Measurements from ENCODE around the gene SAP130. TPM values are rescaled to one million over a fixed set of nuclear protein-coding genes. Genes with fewer than 3 reads are reported as not detected.

Gene SAP130
- total RNA-seq, 1 experiment from 2014 or later, result 16.0 TPM

- peak; percentile 8 for DNase-seq (ENCODE audit: low read depth)
Observed at GRCh38 chr2:128026448-128027277, 1.2 kb downstream of the SAP130 start.

DNA sequence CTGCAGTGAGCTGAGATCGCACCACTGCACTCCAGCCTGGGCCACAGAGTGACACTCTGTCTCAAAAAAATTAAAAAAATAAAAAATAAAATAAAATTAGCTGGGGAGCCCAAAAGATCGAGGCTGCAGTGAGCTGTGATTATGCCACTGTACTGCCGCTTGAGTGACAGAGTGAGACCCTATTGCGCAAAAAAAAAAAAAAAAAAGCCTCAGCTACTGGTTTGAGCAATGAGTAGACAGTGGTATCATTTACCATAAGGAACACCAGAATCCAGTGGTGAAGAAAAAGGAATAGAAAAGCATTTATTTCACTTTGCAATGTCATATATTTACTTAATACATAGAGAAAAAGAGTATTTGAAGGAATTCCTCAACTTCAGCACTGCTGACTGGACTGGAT, 3.0 kb downstream of the SAP130 start:
- no peak for DNase-seq (ENCODE audit: low read depth)

DNA sequence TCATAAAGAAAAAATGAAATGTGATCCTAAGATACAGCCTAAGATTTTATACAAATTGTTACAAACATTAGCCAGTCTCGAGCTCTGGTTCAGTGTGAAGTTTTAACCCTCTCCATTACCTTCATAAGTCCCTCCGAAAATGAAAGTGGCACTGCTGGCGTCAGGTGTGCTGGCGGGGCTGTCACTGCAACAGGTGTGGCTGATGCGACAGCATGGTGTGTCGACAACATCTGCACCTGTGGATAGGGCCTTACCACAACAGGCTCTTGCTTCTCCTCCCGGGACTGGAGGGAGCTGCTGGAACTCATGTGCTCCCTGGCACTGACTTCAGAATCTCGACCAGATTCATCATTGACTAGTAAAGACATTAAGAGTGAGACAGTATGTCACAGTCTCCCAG, 10.3 kb downstream of the SAP130 start:
- DNase-seq (ENCODE audit: low read depth), result no peak

DNA sequence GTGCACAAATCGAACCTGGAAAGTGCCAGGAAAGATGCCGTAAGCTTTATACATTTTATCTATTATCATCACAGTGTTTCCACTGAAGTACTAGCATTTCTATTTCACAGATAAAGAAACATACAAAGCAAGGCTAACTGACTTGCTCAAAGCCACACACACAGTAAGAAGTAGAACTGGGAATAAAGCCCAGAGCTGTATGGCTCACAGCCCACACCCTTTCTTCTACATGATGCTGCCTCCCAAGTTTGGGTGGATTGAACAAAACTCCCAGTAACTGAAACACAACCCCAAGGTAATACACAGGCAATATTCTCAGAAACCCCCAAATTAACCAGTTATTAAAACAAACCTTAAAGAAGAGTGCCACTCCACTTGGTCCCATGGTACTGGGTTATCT, 11.2 kb downstream of the SAP130 start:
- no peak for DNase-seq (ENCODE audit: low read depth)

DNA sequence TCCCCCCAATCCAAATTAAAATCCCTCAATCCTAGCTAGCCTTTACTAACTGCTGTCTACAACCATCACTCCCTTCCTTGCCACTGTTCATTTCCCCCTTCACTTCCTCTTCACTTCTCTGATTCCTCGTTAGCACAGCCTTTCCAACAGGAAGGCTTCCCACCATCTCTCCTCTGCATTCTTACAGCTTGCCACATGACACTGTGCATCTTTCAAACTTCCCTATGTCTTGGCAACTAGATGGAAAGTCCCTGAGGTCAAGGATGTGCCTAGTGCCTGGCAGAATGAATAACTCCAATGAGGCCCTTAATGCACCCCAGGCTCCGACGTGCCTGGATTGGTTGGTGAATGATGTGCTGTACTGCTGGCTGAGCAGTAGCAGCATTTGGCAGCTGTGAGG, 15.2 kb downstream of the SAP130 start:
- no peak for DNase-seq (ENCODE audit: low read depth)

DNA sequence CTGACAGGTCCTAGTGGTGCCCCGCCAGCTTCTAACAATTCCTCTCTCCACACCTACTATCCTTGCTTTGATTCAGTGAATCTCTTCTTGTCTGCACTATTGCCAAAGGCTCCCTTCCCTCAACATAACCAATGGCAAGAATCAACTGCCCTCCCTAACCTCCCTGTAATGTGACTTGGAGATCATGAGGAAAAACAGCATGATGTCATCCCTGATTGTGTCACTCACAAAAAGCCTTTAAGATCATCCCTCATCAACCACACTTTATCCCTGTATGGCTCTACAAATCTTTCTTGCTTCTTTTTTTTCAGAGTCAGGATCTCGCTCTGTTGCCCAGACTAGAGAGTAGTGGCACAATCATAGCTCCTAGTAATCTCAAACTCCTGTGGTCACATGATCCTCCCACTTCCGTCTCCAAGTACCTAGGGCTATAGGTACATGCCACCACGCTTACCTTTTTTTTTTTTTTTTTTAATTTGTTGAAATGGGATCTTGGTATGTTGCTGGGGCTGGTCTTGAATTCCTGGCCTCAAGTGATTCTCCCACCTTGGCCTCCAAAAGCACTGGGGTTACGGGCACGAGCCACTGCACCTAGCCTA, 19.7 kb downstream of the SAP130 start:
- no peak for DNase-seq (ENCODE audit: low read depth)

- no peak for DNase-seq (ENCODE audit: low read depth)
Observed at GRCh38 chr2:128004509-128004908, 23.4 kb downstream of the SAP130 start.

- DNase-seq (ENCODE audit: low read depth), result no peak
Observed at GRCh38 chr2:128003463-128003862, 24.4 kb downstream of the SAP130 start.

GRCh38 chr2:127996160-127996559, 31.7 kb downstream of the SAP130 start:
- DNase-seq (ENCODE audit: low read depth), result no peak

DNA sequence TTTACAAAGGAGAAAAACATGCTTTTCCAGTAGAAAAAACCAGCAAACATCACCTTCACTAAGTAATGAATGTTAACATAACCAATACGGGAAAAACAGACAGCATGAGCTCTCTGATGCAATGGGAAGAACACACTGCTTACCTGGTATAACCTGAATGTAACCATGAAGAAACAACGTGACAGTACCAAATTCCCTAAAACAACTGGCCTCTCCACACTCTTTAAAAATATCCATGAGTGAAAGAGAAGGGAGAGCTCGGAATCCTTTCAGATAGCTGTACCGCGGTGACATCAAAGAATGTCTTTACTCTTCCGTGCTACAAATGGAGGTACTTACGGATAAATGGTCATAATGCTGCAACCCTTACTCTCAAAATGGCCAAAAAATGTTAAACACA, 32.1 kb downstream of the SAP130 start:
- DNase-seq (ENCODE audit: low read depth), result no peak

DNA sequence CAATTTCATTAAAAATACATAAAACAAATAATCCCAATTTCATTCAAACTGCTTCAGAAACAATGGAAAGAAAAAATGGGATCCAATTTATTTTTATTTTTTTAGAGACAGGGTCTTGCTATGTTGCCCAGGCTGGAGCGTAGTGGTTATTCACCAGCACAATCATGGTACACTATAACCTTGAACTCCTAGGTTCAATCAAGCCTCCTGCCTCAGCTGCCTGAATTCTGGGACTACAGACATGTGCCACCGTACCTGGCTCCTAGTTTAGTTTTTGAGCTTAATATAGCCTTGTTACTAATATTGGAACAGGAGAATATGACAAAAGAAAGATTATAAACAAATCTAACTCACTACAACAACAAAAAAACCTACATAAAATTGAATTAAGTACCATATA, 34.2 kb downstream of the SAP130 start:
- no peak for DNase-seq (ENCODE audit: low read depth)

GRCh38 chr2:127991742-127992141, 36.1 kb downstream of the SAP130 start:
- DNase-seq (ENCODE audit: low read depth), result no peak

- no peak for DNase-seq (ENCODE audit: low read depth)
Observed at GRCh38 chr2:127986548-127987079, 41.2 kb downstream of the SAP130 start.

DNA sequence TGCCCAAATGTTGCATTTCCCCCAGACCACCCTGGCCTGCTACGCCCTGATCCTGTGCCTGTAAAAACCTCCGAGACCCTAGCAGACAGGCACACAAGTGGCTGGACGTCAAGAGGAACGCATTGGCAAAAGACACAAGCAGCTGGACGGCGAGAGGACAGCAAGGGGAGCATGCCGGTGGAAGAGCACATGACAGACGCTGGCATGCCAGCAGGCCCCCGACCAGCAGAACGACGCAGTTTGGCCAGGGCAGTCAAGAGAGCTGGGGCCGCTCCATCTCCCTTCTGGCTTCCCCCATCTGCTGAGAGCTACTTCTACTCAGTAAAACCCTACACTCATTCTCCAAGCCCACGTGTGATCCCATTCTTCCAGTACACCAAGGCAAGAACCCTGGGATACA, 42.1 kb downstream of the SAP130 start:
- no peak for DNase-seq (ENCODE audit: low read depth)

- DNase-seq (ENCODE audit: low read depth), result peak; percentile 4
Observed at GRCh38 chr2:127985026-127985734, 42.7 kb downstream of the SAP130 start.

- peak; percentile 31 for DNase-seq (ENCODE audit: low read depth)
Observed at GRCh38 chr2:127984551-127984950, 43.3 kb downstream of the SAP130 start.

DNA sequence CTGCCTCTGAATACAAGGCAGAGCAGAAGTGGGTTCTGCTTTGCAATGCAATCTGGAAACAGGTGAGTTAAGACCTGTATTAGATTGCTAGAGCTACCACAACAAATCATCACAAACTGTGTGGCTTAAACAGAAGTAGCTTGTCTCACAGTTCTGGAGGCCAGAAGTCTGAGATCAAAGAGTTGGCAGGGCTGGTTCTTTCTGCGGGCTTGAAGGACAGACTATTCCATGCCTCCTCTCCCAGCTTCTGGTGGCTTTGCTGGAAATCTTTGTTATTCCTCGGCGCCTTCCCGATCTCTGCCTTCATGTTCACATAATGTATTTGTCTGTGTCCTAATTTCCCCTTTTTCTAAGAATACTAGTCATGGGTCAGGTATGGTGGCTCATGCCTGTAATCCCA, 58.4 kb downstream of the SAP130 start:
- DNase-seq (ENCODE audit: low read depth), result no peak

- DNase-seq (ENCODE audit: low read depth), result peak; percentile 10
Observed at GRCh38 chr2:127968610-127969339, 59.1 kb downstream of the SAP130 start.

DNA sequence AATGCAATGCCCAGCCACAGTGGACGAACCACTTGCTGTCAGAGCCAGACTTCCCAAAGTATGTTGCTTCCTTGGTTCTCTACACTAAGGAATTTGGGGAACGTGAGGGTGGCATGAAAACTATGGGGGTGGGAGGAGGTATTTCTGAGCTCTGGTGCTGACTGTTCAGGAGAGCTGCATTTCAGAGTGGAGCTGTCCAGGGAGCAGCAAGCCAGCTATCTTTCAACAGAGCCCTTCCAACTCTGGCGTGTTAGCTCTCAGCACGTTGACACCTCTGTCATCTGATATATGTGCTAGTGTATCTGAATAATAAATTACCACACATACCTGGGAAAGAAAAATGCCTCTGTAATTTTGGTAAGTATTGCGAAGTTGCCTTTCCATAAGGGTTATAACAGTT, 66.1 kb downstream of the SAP130 start:
- DNase-seq (ENCODE audit: low read depth), result no peak

DNA sequence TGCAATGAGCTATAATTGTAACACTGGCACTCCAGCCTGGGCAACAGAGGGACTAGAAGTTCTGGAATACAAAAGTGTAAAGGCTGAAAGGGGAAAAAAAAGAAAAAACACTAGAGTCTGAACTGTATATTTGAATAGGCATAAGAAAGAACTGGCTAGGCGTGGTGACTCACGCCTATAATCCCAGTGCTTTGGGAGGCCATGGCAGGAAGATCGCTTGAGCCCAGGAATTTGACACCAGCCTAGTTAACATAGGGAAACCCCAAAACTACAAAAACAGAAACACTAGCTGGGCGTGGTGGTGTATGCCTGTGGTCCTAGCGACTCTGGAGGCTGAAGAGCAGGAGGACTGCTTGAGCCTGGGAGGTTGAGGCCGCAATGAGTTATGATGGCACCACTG, 70.6 kb downstream of the SAP130 start:
- DNase-seq (ENCODE audit: low read depth), result peak; percentile 35

DNA sequence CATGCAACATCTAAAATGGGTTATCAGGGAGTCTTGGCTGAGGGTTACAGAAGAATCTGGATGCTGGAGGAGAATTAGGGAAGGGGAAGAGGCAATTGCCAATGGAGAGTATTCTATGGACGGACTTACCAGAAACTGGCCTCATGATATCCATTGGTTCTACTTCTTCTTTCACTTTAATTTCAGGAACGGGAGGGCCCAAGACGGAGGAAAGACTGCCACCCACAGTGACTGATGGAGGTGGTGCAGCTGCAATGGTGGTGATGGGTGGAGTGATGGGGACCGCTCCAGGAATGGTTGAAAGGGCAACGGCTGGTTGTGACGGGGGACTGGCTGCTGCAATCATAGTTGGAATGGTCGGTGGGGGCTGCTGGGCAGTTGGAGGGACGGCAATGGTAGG, 73.0 kb downstream of the SAP130 start:
- no peak for DNase-seq (ENCODE audit: low read depth)

DNA sequence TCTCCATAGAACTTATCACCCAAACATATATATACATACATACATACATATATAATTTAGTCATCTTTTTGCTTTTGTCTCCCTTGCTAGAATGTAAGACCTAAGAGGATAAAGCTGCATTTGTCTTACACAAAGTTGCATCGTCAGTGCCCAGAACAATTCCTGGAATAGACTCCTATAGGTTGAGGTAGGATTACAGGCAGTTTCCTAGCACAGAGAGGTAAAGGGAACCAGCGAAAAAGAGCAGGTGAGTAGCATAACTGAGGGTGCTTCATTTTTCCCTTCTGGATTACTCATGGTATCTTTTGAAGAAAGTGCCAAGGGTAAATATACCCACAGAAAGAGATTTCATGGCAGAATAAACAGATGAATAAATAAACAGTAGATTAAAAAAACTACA, 74.0 kb downstream of the SAP130 start:
- DNase-seq (ENCODE audit: low read depth), result no peak

Measured in LHCN-M2 (cell line).